ENCODE results near the gene ADAMTS14.

ADAMTS14 gene

GRCh38 chr10:70779088-70779487 lies 106.8 kb downstream of the ADAMTS14 start:
- no peak for DNase-seq (ENCODE audit: extremely low read depth in 1 of 2, low read depth in 1 of 2)

DNA sequence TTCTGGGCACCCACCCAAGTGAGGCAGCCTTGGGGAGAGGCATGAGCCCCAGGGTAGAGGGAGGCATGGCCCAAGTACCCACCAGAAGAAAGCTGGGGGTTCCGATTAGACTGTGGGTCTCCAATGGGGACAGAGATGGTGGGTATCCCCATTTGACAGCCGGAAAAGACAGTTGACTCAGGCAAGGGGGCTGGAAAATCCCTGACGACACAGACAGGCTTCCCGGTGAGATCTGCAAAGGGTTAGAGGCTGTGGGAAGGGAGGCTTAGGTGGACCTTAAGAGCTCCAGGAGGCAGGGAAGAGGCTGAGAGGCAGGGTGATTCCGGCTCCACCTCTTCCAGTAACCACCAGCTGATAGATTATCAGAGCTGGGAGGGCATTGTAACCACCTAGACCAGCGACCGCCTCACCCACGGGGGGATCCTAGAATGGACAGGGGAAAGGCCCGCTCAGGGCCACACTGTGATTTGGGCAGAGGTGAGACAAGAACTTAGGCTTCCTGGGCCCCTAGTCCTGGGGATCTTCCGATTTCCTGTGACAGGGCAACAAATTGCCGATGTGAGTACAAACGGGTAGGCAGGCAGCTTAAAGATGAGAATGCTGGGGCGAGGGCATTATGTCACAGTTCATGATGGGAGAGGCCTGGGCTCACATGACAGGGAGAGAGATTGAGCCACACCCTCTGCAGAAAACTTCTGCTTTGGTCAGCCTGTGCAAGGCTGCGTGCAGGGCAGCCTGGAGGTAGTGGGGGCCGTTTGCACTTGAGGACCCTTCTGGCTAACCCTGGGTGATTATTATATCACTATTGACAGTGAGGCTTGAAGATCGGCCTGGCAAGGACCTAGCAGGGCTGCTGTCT lies 107.4 kb downstream of the ADAMTS14 start:
- no peak for DNase-seq (ENCODE audit: extremely low read depth in 1 of 2, low read depth in 1 of 2)

GRCh38 chr10:70780370-70780760 lies 108.1 kb downstream of the ADAMTS14 start:
- no peak for DNase-seq (ENCODE audit: extremely low read depth in 1 of 2, low read depth in 1 of 2)

DNA sequence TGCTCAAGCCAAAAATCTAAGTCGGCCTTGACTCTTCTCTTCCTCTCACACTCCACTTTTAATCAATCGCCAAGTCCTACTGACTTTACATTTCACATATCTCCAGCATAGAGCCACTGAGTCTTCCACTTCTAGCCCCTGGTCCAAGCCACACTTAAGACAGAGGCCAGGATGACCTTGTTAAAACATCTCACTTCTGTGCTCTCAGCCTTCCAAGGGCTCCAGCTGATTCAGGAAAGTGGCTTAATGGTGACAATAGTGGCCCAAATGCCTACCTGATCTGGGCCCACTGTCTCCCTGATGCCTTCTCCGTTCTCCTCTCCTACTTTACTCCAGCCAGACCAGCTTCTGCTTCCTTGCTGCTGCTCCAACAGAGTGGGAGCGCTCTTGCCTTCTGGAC lies 108.5 kb downstream of the ADAMTS14 start:
- no peak for DNase-seq (ENCODE audit: extremely low read depth in 1 of 2, low read depth in 1 of 2)

- DNase-seq (ENCODE audit: extremely low read depth in 1 of 2, low read depth in 1 of 2) = no peak
These were observed 109.2 kb downstream of the ADAMTS14 start for GRCh38 chr10:70781461-70782051.

DNA sequence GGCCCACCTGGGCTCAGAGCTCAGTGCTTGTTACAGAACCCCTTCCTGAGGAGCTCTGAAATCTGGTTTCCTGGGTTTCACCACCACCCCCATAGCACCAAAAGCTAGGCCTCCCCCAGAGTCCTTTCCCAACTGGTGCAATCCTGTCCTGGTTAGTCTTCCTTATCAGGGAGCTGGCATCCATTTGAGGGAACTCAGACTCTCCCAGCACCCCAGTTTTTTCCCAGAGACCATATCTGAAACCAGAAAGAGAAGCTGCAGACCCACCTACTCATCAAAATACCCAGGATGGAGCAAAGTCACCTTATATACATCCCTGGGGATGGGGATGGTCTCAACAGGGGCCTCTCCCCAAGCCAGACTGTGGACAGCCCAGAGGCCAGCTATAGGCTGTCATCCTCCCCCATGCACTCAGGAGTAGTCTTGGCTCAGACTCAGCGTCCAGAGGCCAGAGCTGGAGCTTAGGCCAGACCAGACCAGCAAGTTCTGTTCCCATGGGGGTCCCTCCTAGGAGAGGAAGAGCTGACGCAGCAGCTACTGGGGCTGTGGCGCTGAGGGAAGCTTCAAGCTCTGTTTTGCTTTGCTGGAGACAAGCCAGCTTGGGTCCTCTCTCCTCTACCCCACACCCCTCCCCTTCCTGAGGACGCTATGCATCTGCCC lies 109.9 kb downstream of the ADAMTS14 start:
- DNase-seq (ENCODE audit: extremely low read depth in 1 of 2, low read depth in 1 of 2) = no peak

DNA sequence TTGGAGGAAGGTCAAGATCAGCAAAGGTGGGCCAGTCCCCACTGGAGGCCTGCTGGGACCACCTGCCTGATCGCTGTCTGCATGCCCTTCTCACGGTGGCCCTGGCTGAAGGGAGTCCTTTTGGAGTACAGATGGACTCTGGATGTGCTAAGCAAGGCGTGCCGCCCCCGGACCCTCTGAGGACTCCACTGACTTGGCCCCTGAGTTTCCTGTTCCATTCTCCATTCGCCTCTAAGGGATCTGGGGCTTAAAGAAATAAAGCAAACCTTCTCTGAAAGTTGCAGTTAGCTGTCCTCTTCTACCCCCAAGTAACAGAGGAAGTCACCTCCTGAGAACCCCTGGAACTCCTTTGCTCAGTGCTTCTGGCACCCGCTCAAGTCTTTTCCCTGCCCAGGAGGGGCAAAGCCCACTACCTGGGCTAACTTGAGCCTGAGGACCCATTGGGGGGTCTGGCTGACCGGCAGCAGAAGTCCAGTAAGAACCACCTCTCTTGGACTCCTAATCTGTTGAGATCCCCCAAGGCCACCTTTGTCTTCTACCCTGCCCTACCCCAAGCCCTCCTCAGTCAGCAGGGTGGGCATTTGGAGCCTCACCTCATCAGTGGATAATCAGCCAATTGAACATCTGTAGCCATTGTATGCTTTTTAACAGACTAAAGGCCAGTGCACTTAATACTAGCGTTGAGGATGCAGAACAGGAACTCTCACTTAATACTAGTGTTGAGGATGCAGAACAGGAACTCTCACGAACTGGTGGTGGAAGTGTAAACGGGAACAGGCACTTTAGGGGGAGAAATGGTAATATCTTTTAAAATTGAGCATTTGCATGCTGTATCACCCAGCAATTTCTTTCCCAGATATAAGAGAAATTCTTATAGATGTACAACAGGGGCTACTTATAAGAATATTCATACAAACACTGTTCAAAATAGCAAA lies 110.7 kb downstream of the ADAMTS14 start:
- DNase-seq (ENCODE audit: extremely low read depth in 1 of 2, low read depth in 1 of 2) = no peak

DNA sequence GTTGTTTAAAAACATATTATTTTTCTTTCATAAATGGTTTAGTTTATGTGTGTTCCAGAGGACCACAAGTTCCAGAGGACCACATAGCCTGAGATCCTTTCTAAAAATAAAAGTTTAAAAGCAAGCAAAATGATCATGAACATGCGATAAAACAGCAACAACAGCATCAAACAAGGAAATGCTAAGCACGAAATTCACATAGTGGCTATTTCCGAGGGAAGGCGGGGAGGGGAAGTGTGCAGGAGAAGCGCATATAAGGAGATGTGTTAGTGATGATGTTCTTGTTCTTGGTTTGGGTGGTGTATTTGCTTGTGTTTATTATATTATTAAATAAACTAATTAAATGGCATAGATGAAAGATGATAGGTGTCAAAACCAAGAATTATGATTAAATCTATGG lies 111.7 kb downstream of the ADAMTS14 start:
- DNase-seq (ENCODE audit: extremely low read depth in 1 of 2, low read depth in 1 of 2) = no peak

- no peak for DNase-seq (ENCODE audit: extremely low read depth in 1 of 2, low read depth in 1 of 2)
These were observed 112.2 kb downstream of the ADAMTS14 start for GRCh38 chr10:70784471-70784870.

- no peak for DNase-seq (ENCODE audit: extremely low read depth in 1 of 2, low read depth in 1 of 2)
These were observed 112.9 kb downstream of the ADAMTS14 start, which contains the start of gene TBATA for GRCh38 chr10:70785190-70785589. Gene TBATA, minus strand, starts transcription at chr10:70785377. Its CDS starts 1,998 bp downstream, at chr10:70783379.

DNA sequence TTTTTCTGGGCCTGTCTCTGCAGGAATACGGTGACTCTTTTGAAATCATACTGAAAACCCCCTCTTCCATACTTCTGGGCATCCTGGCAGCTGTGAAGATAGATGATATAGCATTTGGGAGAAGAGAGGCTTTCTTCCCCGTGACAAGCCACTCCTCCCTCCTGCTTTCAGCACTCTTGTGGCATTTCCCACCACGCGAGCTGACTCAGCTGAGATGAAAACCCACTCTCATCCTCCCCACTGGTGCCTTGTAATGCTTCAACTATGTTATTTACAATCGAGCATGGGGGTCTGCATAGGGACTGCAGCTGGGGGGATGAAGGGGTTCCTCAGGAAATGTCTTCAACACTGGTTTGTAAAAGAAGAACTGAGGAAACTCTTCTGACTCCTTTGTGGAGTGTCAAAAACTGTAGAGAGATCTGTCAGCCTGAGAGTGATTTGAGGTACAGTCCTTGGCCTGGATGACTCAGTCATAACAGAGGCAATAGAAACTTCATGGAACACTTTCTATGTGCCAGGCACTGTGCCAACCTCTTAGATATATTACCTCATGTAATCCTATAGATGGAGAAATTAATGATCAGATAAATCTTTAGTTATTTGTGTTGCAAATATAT lies 114.6 kb downstream of the ADAMTS14 start:
- DNase-seq (ENCODE audit: extremely low read depth in 1 of 2, low read depth in 1 of 2) = no peak

- no peak for DNase-seq (ENCODE audit: extremely low read depth in 1 of 2, low read depth in 1 of 2)
These were observed 119.2 kb downstream of the ADAMTS14 start for GRCh38 chr10:70791386-70792039.

DNA sequence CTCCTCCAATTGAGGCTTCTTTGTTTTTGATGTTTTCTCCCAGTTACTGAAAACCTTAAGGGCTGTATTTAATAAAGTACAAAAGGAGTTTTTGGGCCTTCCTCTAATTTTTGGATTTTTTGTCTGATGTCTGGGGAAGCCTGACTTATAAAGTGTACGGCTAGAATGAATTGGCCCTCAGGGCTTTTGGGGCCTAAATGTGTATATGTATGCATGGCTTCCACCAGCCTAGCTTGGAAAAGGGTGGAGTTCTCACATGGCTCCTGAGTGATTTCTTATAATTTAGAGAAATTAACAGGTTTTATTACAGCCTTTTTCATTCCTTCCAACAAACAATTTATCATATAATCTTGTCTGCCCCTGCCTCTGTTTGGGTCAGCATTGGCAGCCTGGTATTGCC lies 123.3 kb downstream of the ADAMTS14 start:
- DNase-seq (ENCODE audit: extremely low read depth in 1 of 2, low read depth in 1 of 2) = no peak

- no peak for DNase-seq (ENCODE audit: extremely low read depth in 1 of 2, low read depth in 1 of 2)
These were observed 125.5 kb downstream of the ADAMTS14 start for GRCh38 chr10:70797840-70798239.

DNA sequence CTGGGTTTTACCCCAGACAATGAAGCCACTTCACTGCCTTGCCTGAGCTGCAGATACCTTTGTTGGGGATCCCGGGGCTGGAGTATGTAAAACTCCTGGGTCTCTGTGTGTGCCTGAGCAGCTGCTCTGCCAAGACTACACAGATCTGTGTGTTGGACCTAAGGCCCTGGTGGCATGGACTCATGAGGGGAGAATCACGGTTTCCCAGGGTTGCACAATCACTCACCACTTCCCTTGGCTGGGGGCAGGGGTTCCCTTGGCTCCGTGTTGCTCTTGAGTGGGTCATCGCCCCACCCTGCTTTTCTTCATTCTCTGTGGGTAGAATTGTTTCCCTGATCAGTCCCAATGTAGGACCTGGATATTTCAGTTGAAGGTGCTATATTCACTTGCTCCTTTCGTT lies 126.8 kb downstream of the ADAMTS14 start:
- DNase-seq (ENCODE audit: extremely low read depth in 1 of 2, low read depth in 1 of 2) = no peak

DNA sequence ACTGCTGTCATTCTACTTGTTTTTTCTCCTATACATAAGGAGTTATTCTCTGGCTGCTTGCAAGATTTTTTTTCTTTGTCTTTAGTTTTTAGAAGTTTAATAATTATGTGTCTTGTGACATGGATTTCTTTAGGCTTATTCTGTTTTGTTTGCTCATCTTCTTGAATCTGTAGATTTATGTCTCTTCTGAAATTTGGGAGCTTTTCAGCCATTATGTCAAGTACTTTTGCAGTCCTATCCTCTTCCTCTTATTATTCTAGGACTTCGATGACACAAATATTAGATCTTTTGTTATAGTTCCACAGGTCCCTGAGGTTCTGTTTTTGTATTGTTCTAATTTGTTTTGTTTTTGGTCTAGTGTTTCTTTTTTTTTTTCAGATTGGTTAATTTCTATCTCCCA lies 129.5 kb downstream of the ADAMTS14 start:
- DNase-seq (ENCODE audit: extremely low read depth in 1 of 2, low read depth in 1 of 2) = no peak

DNA sequence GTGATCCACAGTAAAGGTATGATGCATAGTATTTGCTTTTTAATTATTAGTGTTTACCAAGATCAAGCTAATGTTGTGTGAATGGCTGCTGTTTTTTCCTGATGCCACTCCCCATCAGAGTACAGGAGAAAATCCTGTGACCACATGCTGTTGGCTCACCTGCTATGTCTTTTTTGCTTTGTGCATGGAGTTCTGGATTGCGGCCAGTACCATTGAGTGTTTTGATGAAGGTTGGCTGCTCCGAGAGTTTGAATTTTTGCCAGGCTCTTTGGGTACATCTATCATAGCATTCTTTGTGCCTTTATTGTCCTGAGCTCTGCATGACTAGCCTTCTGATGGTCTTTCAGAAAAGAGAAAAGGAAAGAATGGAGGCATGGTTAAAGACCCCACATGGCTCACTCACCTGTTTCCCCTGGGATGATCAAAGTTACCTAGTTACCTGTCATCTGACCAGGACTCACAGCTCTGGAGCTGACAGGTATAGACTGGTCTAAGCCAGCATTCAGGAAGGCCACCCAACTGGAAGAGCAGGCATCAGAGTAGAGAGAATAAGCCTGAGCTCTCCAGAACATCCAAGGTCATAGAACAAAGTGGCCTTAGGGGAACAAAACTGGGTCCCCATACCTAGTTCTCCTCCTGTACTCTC lies 131.6 kb downstream of the ADAMTS14 start:
- DNase-seq (ENCODE audit: extremely low read depth in 1 of 2, low read depth in 1 of 2) = no peak

- DNase-seq (ENCODE audit: extremely low read depth in 1 of 2, low read depth in 1 of 2) = no peak
These were observed 132.1 kb downstream of the ADAMTS14 start for GRCh38 chr10:70804421-70804808.

GRCh38 chr10:70805619-70806215 lies 133.4 kb downstream of the ADAMTS14 start:
- DNase-seq (ENCODE audit: extremely low read depth in 1 of 2, low read depth in 1 of 2) = no peak

Measured in activated CD8-positive, alpha-beta memory T cell treated with anti-CD3 and anti-CD28 coated beads for 1 hour (primary cell).